Measurements from ENCODE around the gene RUNX1.
A peak's percentile ranks its signal among the peaks of the same experiment; 100 is the strongest.

RUNX1 gene

DNA sequence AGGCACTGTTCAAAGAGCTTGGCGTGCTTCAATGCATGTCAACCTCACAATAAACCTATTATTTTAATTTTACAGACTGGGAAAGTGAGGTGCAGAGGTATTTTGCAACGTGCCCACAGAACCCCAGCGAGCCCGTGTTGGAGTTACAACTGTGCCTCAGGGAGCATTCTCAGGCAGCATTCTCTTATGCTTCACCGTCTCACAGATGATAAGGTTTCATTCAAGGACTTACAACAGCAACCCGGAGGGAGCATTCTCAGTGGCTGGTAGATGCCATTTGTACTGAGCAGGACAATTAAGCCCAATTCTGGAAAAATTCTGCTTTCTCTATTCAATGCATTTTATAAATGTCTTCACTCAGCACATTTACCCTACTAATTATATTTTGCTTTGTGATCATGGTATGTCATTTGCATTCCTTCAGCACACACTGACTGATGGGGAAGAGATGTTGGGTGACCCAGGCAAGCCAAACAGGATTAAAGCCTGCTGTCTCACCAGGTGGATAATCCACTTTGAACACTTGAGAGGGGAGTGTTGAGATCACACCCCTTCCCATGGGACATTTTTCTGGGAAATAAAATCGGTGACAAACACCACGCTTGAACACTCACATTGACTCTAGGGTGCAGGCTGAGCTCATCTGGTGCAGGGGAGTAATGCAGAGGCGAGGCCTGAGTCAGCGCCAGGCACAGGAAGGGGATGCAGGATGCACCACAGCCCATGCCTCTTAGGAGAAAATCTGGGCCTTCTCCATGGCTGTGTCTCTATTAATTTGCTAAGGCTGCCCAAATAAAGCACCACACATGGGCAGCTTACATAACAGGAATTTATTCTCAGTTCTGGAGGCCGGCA, 266.4 kb downstream of the RUNX1 start:
- no peak for DNase-seq (ENCODE audit: low read depth)

DNA sequence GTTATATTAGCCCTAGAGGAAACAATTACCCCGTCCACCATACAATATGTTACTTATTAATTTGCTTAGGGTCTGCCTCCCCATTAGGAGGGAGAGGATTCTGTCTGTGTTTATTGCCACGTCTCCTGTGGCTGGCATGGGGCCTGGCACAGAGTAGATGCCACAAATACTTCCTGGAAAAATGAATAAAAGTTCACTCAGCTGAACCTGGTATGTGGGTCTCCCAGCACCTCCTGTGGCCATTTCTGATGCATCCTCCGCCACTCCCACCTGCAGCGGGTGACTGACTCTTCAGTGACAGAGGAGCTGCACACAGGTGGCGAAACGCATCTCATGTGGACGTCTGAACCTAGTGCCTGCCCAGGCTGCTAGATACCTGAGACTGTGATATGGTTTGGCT, 267.6 kb downstream of the RUNX1 start:
- no peak for DNase-seq (ENCODE audit: low read depth)

DNA sequence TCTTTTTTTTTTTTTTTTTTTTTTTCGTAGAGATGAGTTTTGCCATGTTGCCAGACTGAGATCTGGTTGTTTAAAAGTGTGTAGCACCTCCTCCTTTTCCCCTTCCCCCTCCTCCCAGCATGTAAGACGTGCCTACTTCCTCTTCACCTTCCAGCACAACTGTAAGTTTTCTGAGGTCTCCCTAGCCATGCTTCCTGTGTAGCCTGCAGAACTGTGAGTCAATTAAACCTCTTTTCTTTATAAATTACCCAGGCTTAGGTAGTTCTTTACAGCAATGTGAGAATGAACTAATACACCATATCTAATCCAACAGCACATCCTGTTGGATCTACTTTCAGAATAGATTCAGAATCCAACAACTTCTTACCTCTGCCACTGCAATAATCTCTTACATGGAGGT, 269.2 kb downstream of the RUNX1 start:
- DNase-seq (ENCODE audit: low read depth) = no peak

DNA sequence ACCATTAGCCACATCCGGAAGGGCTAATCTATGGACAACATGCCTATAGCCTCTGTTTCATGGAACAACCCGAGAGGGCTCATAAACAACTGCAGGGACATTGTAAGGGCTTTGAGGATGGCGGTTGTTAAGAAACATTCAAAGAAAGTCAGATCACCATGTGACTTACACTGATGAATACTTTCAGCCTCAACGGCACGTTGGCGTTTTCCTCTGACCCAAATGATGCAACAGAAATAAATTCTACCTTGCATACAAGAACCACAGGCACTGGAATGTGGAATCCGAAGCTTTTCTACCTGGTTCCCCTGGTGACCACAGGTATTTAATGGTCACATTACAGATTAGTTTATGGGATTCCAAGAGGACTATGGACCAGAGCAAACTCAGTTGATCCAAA, 273.3 kb downstream of the RUNX1 start:
- no peak for DNase-seq (ENCODE audit: low read depth)

DNA sequence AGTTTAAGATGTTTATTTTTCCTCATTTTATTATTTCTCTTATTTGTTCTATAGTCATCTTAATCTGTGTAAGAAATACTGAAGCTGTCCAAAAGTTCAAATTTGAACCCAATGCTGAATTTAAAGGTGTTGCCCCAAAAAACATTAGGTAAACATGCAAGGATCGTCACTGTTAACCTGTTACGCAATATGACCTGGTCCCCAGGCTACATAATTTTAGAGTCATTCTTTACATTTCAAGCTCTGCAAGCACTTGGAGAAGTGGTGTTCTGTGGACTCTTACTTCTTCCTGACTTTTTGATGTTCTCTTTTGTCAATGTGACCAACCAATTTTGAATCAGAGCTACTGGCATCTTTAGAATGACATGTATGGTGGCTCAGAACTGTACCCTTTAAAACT, 274.4 kb downstream of the RUNX1 start:
- no peak for DNase-seq (ENCODE audit: low read depth)

DNA sequence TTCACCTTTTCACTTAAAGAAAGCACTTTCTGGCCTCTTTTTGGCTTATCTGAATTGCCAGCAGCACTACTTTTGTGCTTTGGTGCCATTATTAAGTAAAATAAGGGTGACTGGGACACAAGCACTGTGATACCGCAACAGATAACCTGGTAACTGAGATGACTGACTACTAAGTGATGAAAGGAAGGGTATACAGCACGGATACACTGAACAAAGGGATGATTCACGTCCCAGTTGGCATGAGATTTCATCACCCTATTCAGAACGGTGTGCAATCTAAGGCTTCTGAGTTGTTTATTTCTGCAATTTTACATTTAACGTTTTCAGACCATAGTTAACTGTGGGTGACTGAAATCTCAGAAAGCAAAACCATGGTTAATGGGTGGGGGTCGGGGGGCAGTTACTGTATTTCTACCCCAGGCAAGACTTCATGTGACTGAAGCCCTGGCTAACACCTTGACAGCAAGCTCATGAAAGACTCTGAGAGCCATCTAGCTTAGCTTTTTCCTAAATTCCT, 277.5 kb downstream of the RUNX1 start:
- DNase-seq (ENCODE audit: low read depth) = no peak

DNA sequence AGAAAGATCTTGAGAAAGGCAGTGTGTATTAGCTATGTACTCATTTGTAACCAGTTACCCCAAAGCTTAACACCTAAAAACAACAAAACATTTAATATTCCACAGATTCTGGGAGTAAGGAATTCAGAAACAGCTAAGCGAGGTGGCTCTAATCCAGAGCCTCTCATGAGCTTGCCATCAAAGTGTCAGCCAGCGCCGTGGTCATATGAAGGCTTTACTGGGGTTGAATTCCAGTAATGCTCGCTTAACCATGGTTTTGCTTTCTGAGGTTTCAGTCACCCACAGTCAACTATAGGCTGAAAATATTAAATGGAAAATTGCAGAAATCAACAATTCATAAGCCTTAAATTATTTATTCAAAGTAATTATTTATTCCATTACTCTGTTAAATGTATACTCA, 278.5 kb downstream of the RUNX1 start:
- DNase-seq (ENCODE audit: low read depth) = no peak

DNA sequence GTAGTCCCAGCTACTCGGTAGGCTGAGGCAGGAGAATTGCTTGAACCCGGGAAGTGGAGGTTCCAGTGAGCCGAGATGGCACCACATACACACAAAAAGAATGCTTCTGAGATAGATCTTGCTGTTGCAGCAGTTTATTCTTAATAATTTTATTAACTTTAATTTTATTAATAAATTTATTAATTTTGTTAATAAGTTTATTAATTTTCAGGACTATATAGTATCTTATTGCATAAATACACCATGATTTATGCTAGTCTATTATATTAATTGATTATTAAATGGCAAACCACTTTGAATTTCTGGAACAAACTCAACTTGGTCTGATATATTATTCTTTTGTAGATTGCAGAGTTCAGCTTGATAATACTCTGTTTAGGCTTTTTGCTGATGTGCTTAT, 280.8 kb downstream of the RUNX1 start:
- no peak for DNase-seq (ENCODE audit: low read depth)

DNA sequence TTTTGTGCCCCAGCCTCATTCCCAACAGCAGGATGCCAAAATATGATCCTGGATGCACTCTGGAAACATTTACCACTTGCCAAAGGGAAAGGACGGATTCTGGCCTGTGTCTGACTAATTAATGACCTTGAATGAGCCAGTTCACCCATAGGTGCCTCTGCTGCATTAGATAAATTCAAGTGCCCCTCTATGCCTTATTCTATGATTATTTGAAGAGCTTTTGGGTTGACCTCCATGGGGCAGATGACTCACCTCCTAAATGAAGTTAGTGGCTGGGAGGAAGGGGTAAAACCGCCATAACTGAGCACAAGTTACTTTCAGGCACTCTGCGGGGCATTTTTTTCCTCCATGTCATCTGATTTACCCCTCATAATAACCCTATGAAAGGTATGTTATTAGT, 282.2 kb downstream of the RUNX1 start:
- no peak for DNase-seq (ENCODE audit: low read depth)

DNA sequence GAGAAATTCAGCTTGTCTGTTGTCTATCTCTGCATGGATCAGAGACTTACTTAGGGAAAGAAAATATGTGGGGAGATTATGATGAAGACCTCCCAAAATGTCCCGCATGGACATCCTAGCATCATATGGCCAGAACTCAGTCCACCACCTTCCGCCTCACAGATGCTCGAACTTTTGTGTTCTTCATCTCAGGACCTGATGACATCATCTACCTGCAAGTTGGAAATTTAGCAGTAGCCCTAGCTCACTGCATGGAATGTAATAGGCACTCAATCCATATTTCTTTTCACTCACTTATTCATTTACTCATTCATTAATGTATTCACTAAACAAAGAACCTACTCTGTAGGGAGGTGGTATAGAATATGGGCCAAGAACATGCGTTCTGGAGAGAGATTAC, 283.5 kb downstream of the RUNX1 start:
- no peak for DNase-seq (ENCODE audit: low read depth)

DNA sequence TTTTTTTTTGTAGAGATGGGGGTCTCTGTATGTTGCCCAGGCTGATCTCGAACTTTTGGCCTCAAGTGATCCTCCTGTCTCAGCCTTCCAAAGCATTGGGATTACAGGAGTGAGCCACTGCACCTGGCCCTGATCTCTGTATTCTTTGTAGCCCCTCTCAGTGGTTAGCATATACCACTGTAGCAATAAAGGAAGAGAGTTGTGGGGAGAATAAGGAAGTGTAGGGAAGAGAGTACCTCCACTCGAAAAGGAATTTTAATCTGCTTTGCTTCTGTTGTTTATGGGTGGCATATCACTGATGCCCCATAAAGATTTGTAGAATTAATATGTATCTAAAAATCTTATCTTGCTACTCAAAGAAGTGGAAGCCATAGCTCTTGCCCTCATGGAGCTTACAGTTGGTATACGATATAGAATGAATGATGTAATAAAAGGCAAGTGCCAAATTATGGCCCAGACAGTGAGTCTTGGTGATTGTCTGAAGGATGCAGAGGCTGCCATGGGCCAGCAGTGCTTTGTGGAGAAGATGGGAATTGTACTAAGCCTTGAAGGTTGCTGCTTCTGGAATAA, 284.3 kb downstream of the RUNX1 start:
- no peak for DNase-seq (ENCODE audit: low read depth)

DNA sequence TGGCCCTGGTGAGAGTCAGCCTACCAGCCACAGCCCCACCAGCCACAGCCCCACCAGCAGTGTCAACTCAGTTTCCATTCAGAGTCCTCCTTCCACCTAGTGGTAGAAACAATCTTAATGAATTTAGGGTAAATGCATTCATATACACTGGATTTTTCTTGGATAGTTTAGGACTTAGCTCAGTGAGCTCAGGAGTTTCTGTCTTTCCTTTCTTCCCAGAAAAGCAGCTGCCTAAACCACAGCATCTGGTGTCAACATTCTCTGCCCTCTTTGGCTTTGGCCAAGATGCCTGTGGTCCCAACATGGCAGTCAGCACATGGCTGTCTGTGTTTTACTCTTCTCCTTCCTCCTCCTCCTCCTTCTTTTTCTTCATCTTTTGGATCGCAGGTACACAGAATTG, 286.3 kb downstream of the RUNX1 start:
- DNase-seq (ENCODE audit: low read depth) = no peak

DNA sequence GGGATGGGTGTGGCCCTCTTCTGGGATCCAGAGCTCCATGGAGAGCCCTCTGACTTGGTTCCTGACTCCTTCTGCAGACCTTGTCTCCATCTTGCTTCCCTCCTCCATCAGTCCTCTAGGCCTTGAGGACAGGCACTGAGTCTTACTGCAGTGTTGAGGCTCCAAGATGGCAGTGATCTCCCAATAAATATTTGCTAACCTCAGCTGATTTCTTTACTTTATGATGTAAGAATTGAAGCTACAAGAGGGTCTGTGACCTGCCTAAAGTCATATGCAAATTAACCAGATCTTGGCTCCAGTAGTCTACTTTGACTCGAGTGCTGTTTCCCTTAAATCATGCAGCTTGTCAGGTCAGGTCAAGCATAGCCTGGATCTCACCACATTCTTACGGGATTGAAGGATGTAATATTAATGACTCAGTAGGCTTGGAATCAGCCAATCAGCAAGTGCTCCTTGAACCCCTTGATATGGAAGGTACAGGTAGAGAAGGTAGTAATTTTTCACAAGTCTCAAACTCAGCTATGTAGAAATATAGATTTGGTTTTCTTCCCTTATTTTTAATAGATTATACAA, 287.3 kb downstream of the RUNX1 start:
- DNase-seq (ENCODE audit: low read depth) = no peak

DNA sequence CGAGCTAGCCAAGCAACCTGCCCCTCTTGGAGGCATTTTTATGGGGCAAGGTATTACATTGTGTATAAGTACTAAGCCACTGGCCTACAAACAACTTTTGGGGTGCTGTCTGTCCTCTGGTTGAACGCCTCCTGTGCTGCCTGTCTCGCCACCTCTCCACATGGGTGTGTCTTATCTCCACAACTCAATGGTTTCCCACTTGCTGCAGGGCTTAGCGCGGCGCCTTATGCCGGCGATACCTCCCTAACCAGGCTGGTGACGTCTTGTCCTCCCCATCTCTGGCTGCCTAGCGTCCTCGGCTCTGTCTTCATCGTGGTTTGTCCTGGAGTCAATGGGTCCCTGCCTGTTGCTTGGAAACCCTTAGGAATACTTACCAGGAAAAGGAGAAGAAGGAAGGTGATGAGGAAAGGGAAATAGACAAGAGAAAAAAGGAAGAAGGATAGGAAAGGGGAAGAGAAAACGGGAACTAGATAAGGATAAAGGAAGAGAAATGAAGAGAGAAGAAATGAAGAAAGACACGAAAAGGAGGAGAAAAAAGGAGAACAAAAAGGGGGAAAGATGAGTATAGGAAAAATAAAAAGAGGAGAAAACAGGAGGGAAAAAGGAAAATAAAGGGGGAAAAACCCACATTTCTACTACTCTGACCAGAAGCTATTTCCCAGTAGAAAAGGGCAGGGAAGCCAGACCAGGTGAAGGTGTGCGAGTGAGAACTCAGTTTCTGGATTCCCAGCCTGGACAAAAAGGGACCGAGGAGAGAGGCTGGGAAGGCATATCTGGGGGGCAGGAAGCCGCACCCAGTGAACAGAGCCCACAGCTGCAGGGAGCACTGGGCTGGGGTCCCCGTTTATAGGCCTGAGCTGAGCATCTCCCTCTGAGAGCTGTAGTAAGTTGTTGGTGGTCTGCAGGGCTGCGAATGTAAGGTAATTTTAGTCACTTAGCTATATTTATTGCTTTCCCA, 294.1 kb downstream of the RUNX1 start:
- DNase-seq (ENCODE audit: low read depth) = no peak

DNA sequence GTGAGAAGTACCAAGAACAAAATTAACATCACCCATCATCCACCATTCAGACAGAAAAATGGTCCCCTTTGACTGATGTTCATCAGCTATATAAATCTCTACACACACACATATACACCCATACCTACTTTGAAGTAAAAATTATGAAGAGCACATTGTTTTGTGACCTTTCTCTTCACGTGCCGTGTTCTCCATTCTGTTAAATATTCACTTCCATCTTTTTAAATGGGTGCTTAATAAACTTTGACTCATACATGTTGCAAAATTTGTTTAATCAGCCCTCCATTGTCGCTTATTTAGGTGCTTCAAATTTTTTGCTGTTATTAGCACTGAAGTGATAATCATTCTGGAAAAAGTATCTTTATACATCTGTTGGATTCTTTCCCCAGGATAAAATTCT, 300.2 kb downstream of the RUNX1 start:
- DNase-seq (ENCODE audit: low read depth) = no peak

DNA sequence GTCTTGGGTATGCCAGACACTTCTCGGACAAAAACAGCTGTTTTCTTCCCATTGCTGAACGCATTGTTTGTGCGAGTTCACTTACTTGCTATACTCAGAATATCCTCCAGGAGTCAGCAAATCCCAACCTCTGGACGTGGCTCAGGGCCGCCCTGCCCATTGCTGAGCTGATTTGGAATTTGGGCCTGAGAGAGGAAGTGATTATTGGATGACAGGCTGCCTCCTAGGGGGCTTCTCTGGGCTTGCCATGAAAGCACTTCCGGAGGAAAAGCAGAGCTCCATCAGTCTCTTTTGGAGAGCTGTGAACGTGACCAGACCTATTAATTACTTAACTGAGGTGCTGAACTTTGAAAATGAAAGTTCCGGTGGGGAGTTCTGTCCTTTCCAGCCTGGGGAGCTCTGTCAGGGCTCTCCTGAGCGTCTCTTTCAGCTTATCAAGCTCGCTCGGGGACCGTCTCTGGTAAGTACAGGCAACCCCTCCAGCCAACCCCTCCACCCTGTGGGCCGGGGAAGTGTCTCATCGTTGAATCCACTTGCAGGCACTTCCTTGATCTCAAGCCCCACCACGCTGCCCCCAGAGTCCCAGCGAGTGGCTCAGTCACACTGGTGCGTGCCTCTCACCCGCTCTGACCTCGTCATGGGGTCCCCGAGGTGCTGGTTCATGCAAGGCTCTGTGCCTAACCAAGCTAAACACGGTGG, 303.4 kb downstream of the RUNX1 start:
- DNase-seq (ENCODE audit: low read depth) = peak; percentile 15

DNA sequence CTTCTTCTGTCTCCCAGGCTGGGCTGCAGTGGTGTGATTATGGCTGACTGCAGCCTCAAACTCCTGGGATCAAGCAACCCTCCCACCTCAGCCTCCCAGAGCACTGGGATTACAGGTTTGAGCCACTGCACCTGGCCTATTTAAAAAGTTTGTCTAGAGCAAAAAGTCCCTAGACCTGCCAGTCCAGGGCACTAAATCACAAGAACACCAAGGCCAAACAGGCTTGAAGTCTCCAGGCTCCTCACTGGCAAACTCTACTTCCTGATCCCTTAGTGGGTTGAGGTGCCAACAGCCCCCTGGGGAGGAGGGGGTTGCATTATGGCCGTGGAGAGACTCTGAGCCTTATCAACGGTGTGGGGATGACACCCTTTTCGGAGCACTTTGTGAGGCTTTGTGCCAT, 304.3 kb downstream of the RUNX1 start:
- DNase-seq (ENCODE audit: low read depth) = no peak

DNA sequence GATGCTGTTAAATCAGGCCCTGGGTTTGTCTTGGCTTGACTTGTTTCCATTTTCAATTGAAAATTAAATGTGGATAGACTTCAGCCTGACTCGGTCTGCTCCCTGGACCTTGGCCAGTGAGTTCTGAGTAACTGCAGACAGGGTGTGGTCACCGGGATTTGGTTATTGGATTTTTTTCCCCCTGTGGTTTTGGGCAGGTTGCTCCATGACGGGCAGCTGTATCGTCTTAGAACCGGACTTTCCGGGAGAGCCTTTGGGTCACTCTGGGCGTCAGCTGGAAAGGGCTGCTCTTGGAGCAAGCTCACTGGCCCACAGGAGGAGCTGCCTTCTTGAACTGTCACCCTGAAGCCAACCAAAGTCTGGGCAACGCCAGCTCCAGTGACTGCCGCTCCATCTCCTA, 305.3 kb downstream of the RUNX1 start:
- DNase-seq (ENCODE audit: low read depth) = no peak

DNA sequence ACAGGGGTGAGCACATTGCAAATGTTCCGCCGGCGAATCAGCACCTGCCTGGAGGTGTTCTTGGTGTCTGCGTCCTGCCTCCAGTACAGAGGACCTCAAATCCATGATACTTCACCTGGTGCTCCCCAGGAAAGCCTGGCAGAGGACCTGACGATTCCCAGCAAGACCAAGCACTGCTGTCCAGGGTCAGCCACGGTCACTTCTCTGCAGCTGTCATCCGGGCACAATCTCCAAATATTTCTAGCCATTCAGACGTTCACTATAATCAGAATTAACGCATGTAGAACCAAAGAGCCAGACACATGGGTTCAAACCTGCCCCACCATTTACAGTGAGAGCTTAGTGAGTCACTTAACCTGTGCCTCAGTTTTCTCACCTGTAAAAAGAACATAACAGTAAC, 305.8 kb downstream of the RUNX1 start:
- DNase-seq (ENCODE audit: low read depth) = no peak

DNA sequence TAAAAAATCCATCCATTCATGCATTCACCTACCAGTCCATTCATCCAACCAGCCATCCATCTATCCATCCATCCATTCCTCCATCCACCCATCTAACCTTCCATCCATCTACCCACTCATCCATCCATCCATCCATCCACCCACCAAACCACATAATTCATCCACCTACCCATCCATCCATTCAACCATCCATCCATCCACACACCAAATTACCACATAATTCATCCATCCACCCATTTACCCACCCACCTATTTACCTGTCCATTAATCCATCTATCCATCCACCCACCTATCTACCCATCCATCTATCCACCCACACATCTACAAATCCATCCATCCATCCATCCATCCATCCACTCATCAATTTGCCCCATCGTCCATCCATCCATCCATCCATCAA, 308.9 kb downstream of the RUNX1 start:
- DNase-seq (ENCODE audit: low read depth) = no peak

Measured in stimulated activated CD8-positive, alpha-beta memory T cell treated with anti-CD3 and anti-CD28 coated beads, Interleukin-12 subunit alpha, Interleukin-12 subunit beta, amount 100 ng/mL, for 4 hours (primary cell).